ENCODE results near the gene NPAS4.

DNA sequence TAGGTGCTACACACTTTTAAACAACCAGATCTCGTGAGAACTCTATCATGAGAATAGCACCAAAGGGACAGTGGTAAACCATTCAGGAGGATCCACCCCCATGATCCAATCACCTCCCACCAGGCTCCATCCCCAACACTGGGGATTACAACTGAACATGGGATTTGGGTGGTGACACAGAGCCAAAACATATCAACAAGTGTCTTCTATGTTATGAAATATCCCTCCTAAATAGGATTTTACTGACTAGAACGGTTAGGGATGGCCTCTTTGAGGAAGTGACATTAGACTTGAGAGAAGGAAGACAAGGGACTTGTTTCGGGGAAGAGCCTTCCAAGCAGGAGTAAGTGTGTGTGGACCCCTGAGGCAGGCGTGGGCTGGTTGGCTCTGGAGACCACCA is 29.7 kb downstream of the NPAS4 start:
- TF ChIP-seq POLR2A (IDR thresholded peaks at IDR 0.05) = no peak
- no peak for TF ChIP-seq CTCF (IDR thresholded peaks at IDR 0.05)
- no peak for TF ChIP-seq EP300 (IDR thresholded peaks at IDR 0.05)
